Posterior vena cava (tissue), 2 donors: Measurements from ENCODE around the gene SRC. TPM values are rescaled to one million over a fixed set of nuclear protein-coding genes. Genes with fewer than 3 reads are reported as not detected.

Experiments
- DNase-seq: peaks from one replicate; pipeline ENCODE4 v3.0.0-alpha.2; 2020; ENCODE audit warnings: low spot score
- intact Hi-C, 2 donors: fragments of 100-400 bp; cut with DNase I; formaldehyde crosslinking; loops; one replicate each; pipeline versions ENCODE4 v1.14.1 to v1.14.2; 2022 to 2023
- total RNA-seq, 2 donors: library from RNA; stranded (reverse); fragmentation: NEBNext Ultra II Directional; extraction: Animal tissue kit (Norgen Biotek cat#: 25700); gene quantifications; one replicate each; pipeline ENCODE4 v1.2.1, GENCODE V29; 2021
- donor health status: DM: yes; HTN: yes; CAD: no.
- donor health status: DM: yes; HTN: yes; CAD: no.

The SRC gene
- total RNA-seq, 2 donors from 2014 or later = 35.4 to 39.1 TPM

DNA sequence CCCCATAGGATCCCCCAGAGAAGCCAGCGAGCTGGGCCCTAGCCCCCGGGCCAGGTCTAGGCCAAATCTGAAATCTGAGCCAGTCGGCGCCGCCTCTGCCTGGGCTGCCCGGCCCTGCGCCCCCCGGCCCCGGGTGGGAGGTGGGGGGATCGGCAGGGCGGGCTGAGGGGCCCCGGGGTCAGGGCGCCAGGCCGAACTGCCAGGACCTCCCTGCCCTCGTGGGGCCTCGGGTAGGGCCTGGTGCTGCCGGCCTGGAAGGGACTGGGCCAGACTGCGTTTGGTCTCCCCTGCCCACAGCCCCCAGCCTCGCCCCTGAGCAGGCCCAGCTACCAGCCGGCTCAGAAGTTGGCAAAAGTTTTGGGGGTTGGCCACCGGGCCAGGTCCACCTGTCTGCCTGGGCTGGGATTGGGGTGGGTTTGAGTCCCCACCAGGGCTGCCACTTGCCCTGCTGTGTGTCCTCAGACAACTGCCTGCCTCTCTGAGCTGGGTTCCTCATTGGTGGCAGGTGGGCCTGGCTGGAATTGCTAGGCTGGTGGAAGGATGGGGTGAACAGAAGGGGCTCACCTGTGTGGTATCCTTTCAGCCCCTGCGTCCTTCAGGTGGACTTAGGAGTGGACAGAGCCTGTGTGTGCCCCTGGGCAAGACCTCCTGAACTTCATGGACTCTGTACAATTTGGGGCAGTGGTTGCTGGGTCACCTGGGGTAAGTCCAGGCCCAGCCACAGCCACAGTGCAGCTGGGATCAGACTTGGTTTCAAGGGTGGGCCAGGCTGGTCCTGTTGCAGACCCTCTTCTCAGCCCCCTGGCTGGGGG, 801 bp downstream of the SRC start:
- DNase-seq = peak; percentile 76
- intact Hi-C loops = no loop called here

DNA sequence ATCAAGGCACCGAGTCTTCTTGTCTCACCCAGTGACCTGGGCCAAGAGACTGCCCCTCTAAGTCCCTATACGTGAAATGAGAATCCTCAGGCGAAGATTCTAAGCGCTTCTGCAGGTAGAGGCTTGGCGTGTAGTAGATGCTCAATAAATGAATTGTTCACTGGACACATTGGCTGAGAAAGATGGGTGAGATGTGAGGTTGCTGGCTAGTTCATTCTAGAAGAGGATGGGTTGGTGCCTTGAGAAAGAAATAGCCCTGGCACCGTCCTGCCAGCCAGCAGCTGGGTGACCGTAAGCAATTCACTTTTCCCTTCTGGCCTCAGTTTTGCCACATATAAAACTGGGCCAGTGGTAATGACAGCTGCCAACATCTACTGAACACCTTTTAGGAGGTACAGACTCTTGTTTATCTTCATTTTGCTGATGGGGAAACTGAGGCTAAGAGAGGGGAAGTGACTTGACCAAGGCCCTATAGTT, 1.4 kb downstream of the SRC start:
- peak; percentile 26 for DNase-seq

DNA sequence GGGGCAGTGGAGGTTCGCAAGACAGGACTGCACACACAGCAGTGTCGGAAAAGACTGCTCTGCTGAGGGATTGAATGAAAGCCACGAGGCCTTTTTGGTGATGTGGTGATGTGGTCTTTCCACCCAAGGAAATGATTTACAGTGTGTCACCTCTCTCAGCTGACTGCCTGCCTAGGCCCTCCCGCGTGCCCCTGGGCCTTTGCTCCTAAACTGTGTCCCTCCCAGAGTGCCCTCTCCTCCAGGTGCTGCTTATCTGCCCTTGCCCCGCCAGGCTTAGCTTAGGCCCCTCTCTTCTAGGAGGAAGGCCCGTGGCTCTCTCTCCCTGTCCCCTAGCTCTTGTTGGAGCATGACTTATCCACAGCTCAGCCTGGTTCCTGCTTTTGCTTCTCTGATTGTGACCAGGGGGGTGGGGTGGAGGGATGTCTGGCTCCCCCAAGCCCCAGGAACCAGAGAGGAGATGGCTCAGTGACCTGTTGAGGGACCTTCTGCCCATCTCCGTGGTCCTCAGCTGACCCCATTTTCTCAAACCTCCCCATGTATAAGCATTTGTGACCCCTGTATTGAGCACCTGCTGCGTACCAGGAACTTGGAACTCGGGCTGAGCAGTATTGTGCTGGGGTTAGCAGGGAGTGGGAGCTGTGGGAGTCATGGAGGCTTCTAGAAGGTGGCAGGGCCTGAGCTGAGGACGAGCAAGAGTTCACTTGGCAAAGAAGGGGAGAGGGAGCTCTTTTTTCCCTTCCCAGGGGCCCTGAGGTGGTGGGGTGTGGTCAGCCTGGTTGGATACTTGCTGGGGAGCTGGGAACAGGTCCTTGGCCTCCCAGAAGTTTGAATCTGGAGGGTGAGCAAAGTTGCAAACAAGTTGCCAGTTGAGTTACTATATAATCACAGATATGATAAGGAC, 2.2 kb downstream of the SRC start:
- intact Hi-C loops = no loop called here

More for the DNA sequence above, 1.4 kb downstream of the SRC start:
- intact Hi-C loops = no loop called here

DNA sequence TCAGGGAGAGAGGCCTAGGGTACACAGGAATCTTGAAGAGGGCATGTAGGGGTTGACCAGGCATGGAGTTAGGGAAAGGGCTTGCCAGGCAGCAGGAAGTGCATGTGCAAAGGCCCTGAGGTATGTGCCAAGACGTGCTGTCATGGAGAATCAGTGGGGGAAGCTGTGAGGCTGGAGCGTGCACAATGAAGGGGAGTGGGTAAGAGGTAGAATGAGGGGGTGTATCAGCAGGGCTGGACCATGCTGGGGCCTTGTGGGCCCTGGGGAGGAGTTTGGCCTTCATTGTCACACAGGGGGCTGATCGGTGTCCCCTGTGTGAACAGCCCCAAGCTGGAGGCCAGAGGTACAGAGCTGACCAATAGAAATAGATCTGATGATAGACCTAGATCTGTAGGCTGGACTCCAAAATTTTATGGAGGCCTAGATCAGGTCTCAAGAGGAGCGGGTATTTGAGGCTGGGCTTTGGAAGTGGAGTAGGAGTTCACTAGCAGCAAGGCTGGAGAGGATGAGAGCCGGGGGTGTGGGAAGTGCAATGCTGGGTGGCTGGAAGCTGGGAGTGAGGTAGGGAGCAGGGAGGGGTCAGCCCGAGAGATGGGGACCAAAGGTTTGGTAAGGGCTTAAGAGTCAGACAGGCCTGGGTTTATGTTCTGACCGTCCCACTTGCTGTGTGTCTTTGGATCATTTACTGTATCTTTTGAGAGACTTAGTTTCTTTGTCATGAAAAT, 3.0 kb downstream of the SRC start:
- intact Hi-C loops = no loop called here
- DNase-seq = peak; percentile 53

More for the DNA sequence above, 2.2 kb downstream of the SRC start:
- peak; percentile 72 for DNase-seq

DNA sequence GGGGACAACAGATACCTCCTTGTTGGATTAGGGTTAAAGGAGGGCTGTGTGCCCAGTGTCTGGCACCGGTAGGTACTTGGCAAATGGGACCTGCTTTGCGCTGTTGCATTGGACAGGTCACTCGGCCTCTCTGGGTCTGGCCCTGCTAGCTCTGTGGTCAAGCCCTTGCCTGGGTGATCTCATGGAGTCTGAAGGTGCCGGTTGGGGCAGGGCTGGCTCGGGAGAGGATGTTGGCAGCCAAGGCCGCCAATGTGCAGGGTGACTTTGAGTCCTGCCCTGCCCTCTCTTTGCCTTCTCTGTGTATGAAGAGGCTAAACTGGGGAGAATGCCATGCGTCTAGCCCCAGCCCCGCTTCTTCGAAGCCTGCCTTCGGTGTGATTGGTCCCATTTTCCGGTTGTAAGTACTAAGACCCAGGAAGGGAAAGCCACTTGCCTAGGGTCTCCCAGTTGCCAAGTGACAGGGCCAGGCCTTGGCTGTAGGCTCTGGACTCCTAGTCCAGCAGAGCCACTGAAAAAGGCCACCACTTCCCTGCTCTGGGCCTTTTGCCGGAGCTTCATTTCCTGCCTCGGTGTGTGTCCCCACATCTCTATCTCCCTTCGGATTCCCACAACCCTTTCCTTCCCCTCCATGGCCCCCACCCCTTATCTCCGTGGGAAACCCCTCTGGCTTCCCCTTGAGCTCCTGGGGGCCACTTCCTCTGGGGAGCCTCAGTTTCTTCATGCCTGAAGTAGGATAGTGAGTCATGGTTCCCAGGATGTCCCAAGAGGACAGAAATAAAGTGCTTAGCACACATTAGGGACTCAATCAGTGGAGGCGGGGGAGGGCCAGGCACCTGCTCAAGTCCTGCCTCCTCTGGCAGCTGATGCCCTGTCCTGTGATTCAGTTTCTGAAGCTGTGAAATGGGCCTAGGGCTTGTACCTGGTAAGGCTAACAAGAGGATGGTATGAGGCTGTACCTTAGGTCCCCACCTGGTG, 3.9 kb downstream of the SRC start:
- intact Hi-C loops = no loop called here
- DNase-seq = peak; percentile 83

DNA sequence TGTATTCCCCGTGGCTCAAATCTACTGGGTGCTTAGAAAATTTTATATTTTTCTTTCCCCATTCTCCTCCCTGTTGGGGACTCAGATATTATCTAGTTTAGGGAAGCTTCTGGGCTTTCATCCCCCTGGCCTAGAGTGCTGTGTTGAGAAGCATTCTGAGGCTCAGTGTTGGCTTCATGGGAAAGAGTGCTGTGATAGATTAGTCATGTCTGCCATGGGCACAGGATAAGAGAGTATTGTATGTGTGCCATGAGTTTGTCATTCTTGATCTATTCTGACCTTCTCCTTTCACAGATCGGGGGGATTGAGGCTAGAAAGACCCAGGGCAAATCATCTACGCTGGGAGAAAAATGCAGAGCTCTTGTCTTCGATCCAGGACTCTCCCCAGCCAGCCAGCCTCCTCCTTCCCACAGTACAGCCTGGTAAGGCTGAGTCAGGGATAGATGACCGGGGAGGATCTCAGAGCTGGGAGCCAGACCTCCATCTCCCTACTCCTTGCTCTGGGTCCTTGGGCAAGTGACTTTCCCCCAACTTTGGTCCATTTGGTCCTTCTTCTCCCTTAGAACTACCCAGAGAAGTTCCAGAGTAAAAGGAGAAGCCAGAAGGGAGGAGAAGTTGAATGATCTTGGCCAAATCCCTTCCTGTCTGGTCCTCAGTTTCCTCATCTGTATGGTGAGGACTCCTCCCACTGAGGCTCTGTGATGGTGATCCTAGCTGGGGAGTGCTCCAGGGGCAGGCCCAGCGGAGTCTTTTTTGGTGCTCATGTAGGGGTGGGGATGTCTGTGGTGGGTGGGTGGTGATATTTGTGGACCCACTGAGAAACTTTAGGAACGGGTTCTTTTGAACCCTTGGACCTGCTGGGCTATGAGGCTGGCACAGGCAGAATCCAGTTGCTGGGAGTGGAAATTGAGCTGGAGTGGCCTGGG, 5.0 kb downstream of the SRC start:
- peak; percentile 29 for DNase-seq
- intact Hi-C loops = no loop called here

DNA sequence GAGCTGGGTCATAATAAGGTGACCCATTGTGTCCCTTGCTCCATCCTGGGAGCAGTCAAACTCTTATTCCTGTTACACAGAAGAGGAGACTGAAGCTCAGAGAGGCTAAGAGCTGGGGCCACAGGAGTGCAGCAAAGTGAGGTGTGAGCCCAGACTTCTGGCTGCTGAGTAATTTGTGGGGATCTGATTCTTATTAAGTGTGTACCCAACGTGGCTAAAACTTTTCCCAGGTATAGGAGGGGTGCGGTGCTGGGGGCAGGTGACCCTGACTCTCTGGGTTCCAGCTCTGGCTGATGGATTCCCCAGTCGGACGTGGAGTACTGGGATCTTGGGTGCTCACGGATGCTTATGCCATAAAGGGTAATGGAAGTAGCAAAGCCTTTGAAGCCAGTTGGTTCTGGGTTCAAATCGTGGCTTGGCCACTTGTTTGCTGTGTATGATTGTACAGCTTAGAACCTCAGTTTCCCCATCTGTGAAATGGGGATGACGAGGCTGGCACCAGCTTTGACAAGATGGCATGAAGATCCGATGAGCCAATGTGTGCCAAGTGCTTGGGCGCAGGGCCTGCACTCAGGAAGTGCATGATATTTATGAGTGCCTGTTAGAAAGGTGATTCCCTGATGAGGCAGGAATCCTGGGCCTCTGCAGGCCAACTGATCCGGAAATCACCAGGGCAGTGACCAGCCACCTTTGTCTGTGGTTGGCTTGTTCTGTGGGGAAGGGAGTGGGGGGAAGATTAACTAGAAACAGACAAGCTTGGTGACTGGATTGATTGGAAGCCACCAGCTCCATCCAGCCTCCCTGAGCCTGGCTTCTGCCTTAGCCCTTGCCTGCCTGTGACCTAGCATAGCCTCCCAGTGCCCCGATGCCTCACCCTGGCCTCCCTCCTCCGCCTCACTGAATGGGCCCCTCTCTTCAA, 6.0 kb downstream of the SRC start:
- peak; percentile 36 for DNase-seq
- intact Hi-C loops = no loop called here

DNA sequence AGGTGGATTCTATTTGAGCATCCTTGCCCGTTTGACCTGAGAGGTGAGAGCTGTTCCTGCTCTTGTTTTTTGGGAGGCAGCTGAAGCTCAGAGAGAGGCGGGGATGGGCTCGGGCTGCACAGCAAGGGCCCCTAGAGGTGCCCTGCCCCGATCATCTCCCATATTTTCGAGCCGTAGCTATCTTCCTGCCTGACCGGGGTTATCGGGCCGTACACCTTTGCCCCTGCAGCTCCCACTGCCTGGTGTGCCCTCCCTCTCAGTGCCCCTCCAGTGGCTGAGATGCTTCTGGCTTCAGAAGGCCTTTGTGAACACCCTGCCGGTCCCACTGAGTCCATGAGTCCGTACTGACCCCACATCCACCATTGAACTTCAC, 6.7 kb downstream of the SRC start:
- peak; percentile 63 for DNase-seq
- intact Hi-C loops = no loop called here

DNA sequence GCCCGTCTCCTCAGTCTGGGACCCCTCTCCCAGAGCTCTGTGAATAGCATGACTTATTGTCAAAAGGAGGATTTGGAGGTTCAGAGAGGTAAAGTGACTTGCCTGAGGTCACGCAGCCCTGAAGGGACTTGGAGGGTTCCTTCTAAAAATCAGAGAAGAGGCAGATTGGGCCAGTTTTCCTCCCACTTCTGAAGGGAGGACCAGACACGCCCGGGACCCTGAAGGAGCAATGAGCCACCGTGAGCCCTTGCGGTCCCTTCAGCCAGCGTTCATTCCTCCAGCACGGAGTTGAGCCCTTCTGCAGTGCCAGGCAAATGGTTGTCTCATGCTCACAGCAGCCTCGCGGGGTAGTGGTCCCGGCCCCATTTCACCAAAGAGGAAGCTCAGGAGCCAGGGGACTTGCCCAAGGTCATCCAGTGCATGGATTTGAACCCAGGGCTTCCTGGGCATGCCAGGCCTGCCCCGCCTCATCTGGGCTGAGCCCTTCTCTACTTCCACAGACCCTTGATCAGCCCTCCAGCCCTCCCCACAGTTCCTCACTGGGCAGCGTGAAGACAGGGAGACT, 7.4 kb downstream of the SRC start:
- peak; percentile 64 for DNase-seq
- intact Hi-C loops = no loop called here

DNA sequence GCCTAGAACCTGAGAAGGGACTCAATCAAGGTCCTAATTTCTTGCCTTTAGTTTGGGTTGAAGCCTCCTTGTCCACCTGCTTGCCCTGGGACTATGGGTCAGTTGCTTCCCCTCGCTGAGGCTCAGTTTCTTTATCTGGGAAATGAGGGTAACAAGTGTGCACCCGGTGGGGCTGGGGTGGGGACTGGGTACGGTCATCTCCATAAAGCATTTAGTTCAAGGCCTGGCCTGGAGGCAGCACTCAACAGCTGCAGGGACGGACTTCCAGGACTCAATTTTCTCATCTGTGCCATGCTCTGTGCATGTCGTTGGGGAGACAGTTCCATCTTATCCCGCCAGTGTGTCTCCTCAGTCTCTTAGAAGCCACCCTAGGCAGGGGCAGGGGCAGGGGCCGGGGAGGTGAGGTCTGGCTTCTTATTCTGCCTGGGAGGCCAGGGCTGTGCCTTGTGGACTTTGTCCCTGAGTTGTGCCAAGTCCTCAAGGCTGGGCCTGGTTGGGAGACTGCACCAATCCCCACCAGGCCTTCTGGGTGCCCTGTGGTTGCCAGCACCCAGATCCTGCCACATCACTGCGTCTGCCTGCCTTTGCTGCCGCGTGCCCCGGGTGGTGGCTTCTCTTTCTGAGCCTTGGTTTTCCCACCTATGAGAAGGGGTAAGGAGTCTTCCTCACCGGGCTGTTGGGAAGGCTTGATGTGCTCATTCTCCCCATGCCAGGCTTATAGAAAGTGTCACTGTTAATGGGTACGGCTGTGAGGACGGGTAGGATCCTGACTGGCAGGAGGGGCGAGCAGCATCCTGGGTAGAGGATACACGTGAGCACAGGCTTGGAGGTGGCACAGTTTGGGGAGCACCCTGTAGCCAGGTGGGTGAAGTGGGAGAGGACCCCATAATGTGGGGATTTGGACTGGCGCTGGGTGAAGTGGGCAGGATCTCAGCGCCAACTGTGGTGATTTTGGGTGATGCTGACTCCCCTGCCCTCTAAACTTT, 8.6 kb downstream of the SRC start:
- peak; percentile 65 for DNase-seq
- intact Hi-C loops = no loop called here

DNA sequence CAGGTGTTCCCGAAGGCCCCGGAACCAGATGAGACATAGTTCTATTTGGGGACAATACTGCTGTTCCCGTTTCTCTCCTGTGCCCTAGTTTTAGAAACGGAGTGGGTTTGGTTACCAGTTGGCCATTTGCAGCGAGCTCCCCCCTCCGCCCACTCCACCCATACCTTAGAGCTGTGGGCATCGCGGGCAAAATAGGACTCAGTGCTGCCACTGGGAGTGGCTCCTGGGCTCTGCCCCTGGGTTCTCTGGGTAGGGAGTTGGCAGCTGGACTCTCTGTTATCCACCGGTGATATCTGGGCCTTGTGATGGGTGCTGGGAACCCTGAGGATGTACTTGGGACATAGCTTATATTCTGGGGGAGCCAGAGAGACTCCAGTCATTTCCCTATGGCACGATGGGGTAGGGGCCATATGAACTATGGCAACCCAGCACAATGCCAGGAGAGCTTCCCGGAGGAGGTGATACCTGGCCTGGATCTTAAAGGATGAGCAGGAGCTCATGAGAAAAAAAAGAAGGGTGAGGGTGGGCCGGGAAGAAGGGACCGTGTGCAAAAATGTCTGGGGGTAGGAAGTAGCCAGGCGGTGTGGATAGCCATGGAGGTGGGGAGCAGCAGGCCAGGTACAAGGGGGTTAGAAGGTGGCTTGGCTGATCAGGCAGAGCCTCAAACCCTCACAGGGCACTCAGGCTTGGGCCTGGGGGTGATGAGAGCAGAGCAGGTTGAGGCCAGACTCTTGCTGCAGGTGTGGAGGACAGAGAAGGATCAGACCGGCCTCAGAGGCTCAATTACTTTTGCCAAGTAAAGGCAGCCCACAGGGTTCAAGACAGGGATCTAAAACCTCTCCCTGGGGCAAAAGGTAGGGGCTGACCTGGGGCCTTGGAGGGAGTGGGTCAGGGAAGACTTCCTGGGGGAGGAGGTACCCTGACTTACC, 9.6 kb downstream of the SRC start:
- peak; percentile 45 for DNase-seq
- intact Hi-C loops = no loop called here

DNA sequence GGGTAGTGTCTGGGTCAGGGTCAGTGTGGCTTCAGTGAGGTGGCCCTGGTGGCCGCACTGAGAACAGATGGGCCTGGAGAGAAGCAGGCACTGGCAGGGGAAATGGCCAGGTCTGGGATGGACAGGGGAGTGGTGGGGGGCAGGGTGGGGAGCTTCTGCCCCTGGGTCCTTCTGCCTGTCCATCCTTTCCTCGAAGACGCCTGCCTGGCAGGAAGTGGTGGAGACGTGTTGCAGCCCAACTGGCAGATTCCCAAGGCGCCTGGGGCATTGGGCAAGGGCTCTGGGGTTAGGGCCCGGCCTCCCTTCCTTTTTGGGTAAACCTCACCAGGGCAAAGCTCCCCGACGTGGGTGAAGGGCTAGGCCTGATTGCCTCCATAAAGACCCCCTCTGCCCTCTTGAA, 10.4 kb downstream of the SRC start:
- peak; percentile 93 for DNase-seq

DNA sequence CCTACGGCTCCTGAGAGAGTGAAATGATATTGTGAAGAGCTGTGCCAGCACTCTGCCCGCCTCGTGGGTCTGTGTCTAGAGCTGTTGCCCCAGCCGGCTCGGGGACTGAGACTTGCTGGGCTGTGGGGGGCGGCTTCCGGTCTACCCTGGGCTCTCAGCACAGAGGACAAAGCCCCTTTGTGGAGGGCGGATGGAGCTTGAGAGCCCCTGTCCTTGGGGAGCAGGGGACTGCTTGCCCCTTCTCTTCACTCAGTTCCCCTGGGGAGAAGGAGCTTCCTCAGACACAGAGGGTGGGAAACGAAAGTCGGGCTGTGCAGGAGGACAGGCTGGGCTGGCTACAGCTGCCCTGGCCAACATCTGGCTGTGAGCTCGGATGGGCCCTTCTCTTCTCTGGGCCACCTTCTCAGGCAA, 11.0 kb downstream of the SRC start:
- DNase-seq = peak; percentile 67
- intact Hi-C loops = no loop called here

More for the DNA sequence above, 10.4 kb downstream of the SRC start:
- intact Hi-C loops = no loop called here
